H1 (cell line): ENCODE data around the gene TOP2A.

Experiments
- PHF8 ChIP-seq: fragments of 200-600 bp; sonication (generic); conservative IDR thresholded peaks from 2 replicates; pipeline ENCODE4 v1.7.1; 2012; ENCODE audit warnings: low read depth, mild to moderate bottlenecking, inconsistent platforms, low read length, moderate library complexity
- RXRA ChIP-seq: IDR thresholded peaks from 2 replicates; pipeline ENCODE4 v1.6.1; 2011; ENCODE audit warnings: low read depth, mild to moderate bottlenecking, low read length, moderate library complexity; ENCODE audit not compliant: insufficient read depth
- SP1 ChIP-seq: IDR thresholded peaks from 2 replicates; pipeline ENCODE4 v1.6.1; 2011; ENCODE audit warnings: low read depth, low read length
- TF ChIP-seq, protein P1 (sequence below), 3 experiments: IDR thresholded peaks; 1 replicate in 2 of 3; 2 replicates in 1 of 3; pipeline versions ENCODE4 v1.5.1 to v1.6.1; 2011; ENCODE audit warnings: low read length in 3 of 3, mild to moderate bottlenecking in 3 of 3, inconsistent platforms in 2 of 3, low read depth in 1 of 3, moderate library complexity in 1 of 3; ENCODE audit not compliant: insufficient read depth in 1 of 3; ENCODE audit errors: control extremely low read depth in 1 of 3
- TF ChIP-seq, protein P2 (sequence below): IDR thresholded peaks from 2 replicates; pipeline ENCODE4 v1.6.1; 2011; ENCODE audit warnings: low read depth, mild to moderate bottlenecking, low read length; ENCODE audit not compliant: insufficient read depth
- TF ChIP-seq, protein P3 (sequence below): IDR thresholded peaks from 2 replicates; pipeline ENCODE4 v1.6.1; 2012; ENCODE audit warnings: inconsistent platforms

DNA sequence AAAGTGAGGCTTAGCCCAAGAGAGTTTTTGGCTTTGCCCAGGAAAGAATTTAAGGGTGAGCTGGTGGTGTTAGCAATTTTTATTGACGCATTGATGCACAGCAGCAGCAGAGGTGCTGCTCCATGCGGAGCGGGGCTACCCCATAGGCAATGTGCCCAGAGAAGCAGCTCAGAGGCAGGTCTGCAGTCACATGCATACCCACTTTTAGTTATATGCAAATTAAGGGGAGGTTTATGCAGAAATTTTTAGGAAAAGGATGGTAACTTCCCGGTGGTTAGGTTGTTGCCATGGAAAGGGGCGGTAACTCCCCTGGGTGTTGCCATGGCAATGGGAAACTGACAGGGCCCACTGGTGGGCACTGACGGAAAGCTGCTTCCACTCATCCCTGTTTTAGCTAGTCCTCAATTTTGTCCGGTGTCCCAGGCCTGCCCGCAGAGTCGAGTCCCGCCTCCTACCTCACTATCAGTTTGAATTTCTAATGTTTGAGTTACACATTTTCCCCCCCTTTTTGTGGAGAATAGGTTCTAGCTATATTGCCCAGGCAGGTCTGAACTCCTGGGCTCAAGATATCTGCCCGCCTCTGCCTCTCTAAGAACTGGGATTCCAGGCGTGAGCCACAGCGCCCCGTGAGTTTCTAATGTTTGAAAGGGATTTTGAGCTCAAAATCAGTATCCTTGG is 42.7 kb downstream of the TOP2A start:
- no peak for TF ChIP-seq PHF8
- TF ChIP-seq, protein P1, sequence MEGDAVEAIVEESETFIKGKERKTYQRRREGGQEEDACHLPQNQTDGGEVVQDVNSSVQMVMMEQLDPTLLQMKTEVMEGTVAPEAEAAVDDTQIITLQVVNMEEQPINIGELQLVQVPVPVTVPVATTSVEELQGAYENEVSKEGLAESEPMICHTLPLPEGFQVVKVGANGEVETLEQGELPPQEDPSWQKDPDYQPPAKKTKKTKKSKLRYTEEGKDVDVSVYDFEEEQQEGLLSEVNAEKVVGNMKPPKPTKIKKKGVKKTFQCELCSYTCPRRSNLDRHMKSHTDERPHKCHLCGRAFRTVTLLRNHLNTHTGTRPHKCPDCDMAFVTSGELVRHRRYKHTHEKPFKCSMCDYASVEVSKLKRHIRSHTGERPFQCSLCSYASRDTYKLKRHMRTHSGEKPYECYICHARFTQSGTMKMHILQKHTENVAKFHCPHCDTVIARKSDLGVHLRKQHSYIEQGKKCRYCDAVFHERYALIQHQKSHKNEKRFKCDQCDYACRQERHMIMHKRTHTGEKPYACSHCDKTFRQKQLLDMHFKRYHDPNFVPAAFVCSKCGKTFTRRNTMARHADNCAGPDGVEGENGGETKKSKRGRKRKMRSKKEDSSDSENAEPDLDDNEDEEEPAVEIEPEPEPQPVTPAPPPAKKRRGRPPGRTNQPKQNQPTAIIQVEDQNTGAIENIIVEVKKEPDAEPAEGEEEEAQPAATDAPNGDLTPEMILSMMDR (IDR thresholded peaks at IDR 0.05; ENCODE audit: control extremely low read depth in 1 of 3, insufficient read depth in 1 of 3, low read depth in 1 of 3, low read length in 3 of 3), result no peak
- TF ChIP-seq RXRA, result no peak
- no peak for TF ChIP-seq SP1
- TF ChIP-seq, protein P2, sequence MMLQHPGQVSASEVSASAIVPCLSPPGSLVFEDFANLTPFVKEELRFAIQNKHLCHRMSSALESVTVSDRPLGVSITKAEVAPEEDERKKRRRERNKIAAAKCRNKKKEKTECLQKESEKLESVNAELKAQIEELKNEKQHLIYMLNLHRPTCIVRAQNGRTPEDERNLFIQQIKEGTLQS, result no peak
- TF ChIP-seq, protein P3, sequence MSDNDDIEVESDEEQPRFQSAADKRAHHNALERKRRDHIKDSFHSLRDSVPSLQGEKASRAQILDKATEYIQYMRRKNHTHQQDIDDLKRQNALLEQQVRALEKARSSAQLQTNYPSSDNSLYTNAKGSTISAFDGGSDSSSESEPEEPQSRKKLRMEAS, result no peak
